GM12878 (cell line): ENCODE results near the gene TDRD10. TPM values are rescaled to one million over a fixed set of nuclear protein-coding genes. Genes with fewer than 3 reads are reported as not detected.

Experiments used
- ATAC-seq: fragments of 200-7000 bp; cut with Tn5 transposase; 3 replicates; pipeline ENCODE4 v1.9.1; 2020; ENCODE audit warnings: mild to moderate bottlenecking, moderate library complexity
- BruUV-seq: library from RNA; stranded (reverse); fragments of 400-500 nt; replicated peaks from 2 replicates; lab custom pipeline; 2021; lab: Mats Ljungman, UMichigan
- CTCF ChIA-PET: fragments of 300-600 bp; sonication (Branson Sonifier 250); formaldehyde crosslinking; extraction: SDS; loops from one replicate; lab custom pipeline; 2021; ENCODE audit warnings: inconsistent platforms; lab: Yijun Ruan, JAX
- POLR2A ChIA-PET: fragments of 350-600 bp; formaldehyde crosslinking; extraction: SDS; loops from one replicate; lab custom pipeline; 2021; ENCODE audit warnings: inconsistent platforms; lab: Charles Lee
- RAD21 ChIA-PET: fragments of 300-600 bp; sonication (Branson Sonifier 250); formaldehyde crosslinking; loops from one replicate; lab custom pipeline; 2023; ENCODE audit warnings: antibody characterized with exemption; ENCODE audit not compliant: unreplicated experiment; lab: Charles Lee
- SMC1A ChIA-PET: fragments of 300-600 bp; sonication (Branson Sonifier 250); formaldehyde crosslinking; loops from one replicate; lab custom pipeline; 2023; ENCODE audit not compliant: unreplicated experiment, uncharacterized antibody; lab: Charles Lee
- DNase-seq: peaks from one replicate; pipeline ENCODE4 v3.0.0-alpha.2; 2011; ENCODE audit warnings: low read depth, low spot score
- FAIRE-seq: peaks from 3 replicates; lab custom pipeline; 2011; peaks lifted over from hg19 to GRCh38; lab: Jason Lieb, UNC
- H2AFZ ChIP-seq: 2 replicates; pipeline ENCODE4 v1.6.0; 2011; ENCODE audit warnings: low read depth, low read length, control low read depth; ENCODE audit not compliant: control insufficient read depth
- H3K27ac ChIP-seq: 2 replicates; pipeline ENCODE4 v1.5.1; 2011; ENCODE audit warnings: control low read depth; ENCODE audit not compliant: control insufficient read depth, insufficient read depth
- H3K27me3 ChIP-seq, 2 experiments: replicated peaks in 1 of 2; 2 replicates each; pipeline versions ENCODE4 v1.6.0 to v1.6.1; 2011; ENCODE audit warnings: low read length in 1 of 2; ENCODE audit not compliant: control insufficient read depth in 2 of 2, insufficient read depth in 2 of 2
- H3K36me3 ChIP-seq, 2 experiments: 2 replicates each; pipeline ENCODE4 v1.5.1; 2011; ENCODE audit warnings: low read length in 1 of 2; ENCODE audit not compliant: control insufficient read depth in 2 of 2, insufficient read depth in 2 of 2
- H3K4me1 ChIP-seq: 2 replicates; pipeline ENCODE4 v1.6.1; 2011; ENCODE audit warnings: mild to moderate bottlenecking, low read length, moderate library complexity, mixed read lengths; ENCODE audit not compliant: control insufficient read depth, insufficient read depth
- H3K4me2 ChIP-seq: 2 replicates; pipeline ENCODE4 v1.6.0; 2011; ENCODE audit warnings: control low read depth; ENCODE audit not compliant: control insufficient read depth, insufficient read depth
- H3K4me3 ChIP-seq: fragments of 200-600 bp; sonication (generic); 2 replicates; pipeline ENCODE4 v1.5.1; 2016
- H3K79me2 ChIP-seq: 2 replicates; pipeline ENCODE4 v1.6.0; 2011; ENCODE audit warnings: low read length; ENCODE audit not compliant: control insufficient read depth, insufficient read depth
- H3K9ac ChIP-seq: 2 replicates; pipeline ENCODE4 v1.8.0; 2011; ENCODE audit warnings: low read length, control low read depth, mixed read lengths; ENCODE audit not compliant: control insufficient read depth, insufficient read depth
- H3K9me3 ChIP-seq: replicated peaks from 3 replicates; pipeline ENCODE4 v1.5.1; 2011; ENCODE audit warnings: mild to moderate bottlenecking, low read length; ENCODE audit not compliant: control insufficient read depth, insufficient read depth
- H4K20me1 ChIP-seq: 2 replicates; pipeline ENCODE4 v1.6.0; 2011; ENCODE audit not compliant: control insufficient read depth, insufficient read depth
- BHLHE40 ChIP-seq, 2 experiments: fragments of 450-650 bp in 1 of 2; IDR thresholded peaks; 2 replicates each; pipeline ENCODE4 v1.6.1; 2011 to 2017; ENCODE audit warnings: low read depth in 2 of 2, borderline replicate concordance in 1 of 2, improper control_type of control experiment in 1 of 2, low read length in 1 of 2, mild to moderate bottlenecking in 1 of 2
- E2F4 ChIP-seq: IDR thresholded peaks from 2 replicates; pipeline ENCODE4 v1.6.1; 2012; ENCODE audit warnings: low read depth, low read length, improper control_type of control experiment
- FOS ChIP-seq: IDR thresholded peaks from 3 replicates; pipeline ENCODE4 v1.6.1; 2011; ENCODE audit warnings: borderline replicate concordance; ENCODE audit not compliant: insufficient read length; ENCODE audit errors: extremely low read depth
- RUNX3 ChIP-seq: IDR thresholded peaks from 2 replicates; pipeline ENCODE4 v1.6.1; 2012; ENCODE audit warnings: low read length, inconsistent platforms
- SPI1 ChIP-seq: IDR thresholded peaks from 2 replicates; pipeline ENCODE4 v1.6.1; 2011; ENCODE audit warnings: low read depth, mild to moderate bottlenecking, low read length, moderate library complexity, borderline replicate concordance; ENCODE audit not compliant: insufficient read depth
- SUZ12 ChIP-seq: fragments of 200-600 bp; sonication (generic); IDR thresholded peaks from one replicate; pipeline ENCODE4 v1.6.1; 2018; ENCODE audit warnings: antibody characterized with exemption, mild to moderate bottlenecking; ENCODE audit not compliant: unreplicated experiment
- YY1 ChIP-seq: IDR thresholded peaks from 2 replicates; pipeline ENCODE4 v1.6.1; 2011; ENCODE audit warnings: low read depth, mild to moderate bottlenecking, low read length
- WGBS: methylation state at CpG from one replicate; pipeline ENCODE4 v1.1.6; 2016; ENCODE audit warnings: low lambda C conversion rate; ENCODE audit not compliant: insufficient replicate concordance, insufficient coverage; ENCODE audit errors: missing lambda C conversion rate; 5-methylcytosine and 5-hydroxymethylcytosine counted together
- in situ Hi-C: fragments of 300-500 bp; cut with MboI; formaldehyde crosslinking; loops from 9 replicates; pipeline ENCODE4 v1.14.3; 2018; ENCODE audit warnings: mixed read lengths
- intact Hi-C: fragments of 100-400 bp; cut with micrococcal nuclease; formaldehyde crosslinking; loops from one replicate; pipeline ENCODE4 v1.14.2; 2022; ENCODE audit not compliant: unreplicated experiment
- polyA plus RNA-seq, 11 experiments: library from polyadenylated mRNA; depleted of rRNA in 4 of 11; unstranded in 6 of 11; stranded (reverse) in 5 of 11; fragments of >200 nt; fragmentation: Nextera tagmentation in 4 of 11; fragmentation: Illumina TruSeq in 1 of 11; extraction: Ambion mirVana in 4 of 11; extraction: Trizol in 1 of 11; gene quantifications; 1 replicate in 1 of 11; 2 replicates in 10 of 11; pipeline versions ENCODE4 v1.2.1 to v1.2.3, GENCODE V29; 2011 to 2016; ENCODE audit warnings: inconsistent platforms in 2 of 11, missing spikeins in 2 of 11, low read depth in 1 of 11
- total RNA-seq, 4 experiments: library from RNA; depleted of rRNA in 3 of 4; stranded (reverse); fragments of >200 nt in 3 of 4; fragmentation: Illumina TruSeq in 1 of 4; extraction: Trizol in 1 of 4; gene quantifications; 2 replicates each; pipeline versions ENCODE4 v1.2.1 to v1.2.3, GENCODE V29; 2013 to 2021
- TF ChIP-seq, protein P1 (sequence below): fragments of 450-650 bp; formaldehyde crosslinking; IDR thresholded peaks from 2 replicates; pipeline ENCODE4 v1.4.0; 2022; ENCODE audit warnings: mild to moderate bottlenecking, moderate library complexity
- TF ChIP-seq, protein P2 (sequence below): fragments of 450-650 bp; IDR thresholded peaks from 2 replicates; pipeline ENCODE4 v1.6.1; 2016; ENCODE audit warnings: mild to moderate bottlenecking

The TDRD10 gene
- total and polyA plus RNA-seq, 10 of the 15 experiments (the other 5 are each of a cell fraction or from before 2014, with no cell fraction given) = not detected

DNA sequence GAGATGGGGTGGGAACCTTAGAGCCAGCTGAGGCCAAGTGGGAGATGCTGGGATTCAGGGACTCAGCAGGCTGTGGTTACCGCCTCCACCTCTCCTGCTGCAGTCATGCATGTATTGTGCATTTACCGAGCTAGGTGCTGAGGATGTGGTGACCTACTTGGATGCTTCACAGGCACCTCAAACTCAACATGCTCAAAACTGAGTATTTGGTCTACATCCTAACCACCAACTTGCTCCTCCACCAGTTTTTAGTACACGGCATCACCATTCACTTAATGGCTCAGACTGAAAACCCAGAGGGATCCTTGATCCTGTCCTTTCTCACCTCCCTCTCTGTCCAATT lies 71.1 kb downstream of the TDRD10 start (continued):
- TF ChIP-seq E2F4 (no peak), RUNX3 (no peak), SUZ12 (no peak), YY1 (no peak), FOS (no peak)
- TF ChIP-seq, protein P1, sequence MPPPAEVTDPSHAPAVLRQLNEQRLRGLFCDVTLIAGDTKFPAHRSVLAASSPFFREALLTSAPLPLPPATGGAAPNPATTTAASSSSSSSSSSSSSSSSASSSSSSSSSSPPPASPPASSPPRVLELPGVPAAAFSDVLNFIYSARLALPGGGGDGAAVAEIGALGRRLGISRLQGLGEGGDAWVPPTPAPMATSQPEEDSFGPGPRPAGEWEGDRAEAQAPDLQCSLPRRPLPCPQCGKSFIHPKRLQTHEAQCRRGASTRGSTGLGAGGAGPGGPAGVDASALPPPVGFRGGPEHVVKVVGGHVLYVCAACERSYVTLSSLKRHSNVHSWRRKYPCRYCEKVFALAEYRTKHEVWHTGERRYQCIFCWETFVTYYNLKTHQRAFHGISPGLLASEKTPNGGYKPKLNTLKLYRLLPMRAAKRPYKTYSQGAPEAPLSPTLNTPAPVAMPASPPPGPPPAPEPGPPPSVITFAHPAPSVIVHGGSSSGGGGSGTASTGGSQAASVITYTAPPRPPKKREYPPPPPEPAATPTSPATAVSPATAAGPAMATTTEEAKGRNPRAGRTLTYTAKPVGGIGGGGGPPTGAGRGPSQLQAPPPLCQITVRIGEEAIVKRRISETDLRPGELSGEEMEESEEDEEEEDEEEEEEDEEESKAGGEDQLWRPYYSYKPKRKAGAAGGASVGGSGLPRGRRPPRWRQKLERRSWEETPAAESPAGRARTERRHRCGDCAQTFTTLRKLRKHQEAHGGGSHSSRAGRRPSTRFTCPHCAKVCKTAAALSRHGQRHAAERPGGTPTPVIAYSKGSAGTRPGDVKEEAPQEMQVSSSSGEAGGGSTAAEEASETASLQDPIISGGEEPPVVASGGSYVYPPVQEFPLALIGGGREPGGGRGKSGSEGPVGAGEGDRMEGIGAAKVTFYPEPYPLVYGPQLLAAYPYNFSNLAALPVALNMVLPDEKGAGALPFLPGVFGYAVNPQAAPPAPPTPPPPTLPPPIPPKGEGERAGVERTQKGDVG (CRISPR knock-in tag) = no peak
- TF ChIP-seq, protein P2, sequence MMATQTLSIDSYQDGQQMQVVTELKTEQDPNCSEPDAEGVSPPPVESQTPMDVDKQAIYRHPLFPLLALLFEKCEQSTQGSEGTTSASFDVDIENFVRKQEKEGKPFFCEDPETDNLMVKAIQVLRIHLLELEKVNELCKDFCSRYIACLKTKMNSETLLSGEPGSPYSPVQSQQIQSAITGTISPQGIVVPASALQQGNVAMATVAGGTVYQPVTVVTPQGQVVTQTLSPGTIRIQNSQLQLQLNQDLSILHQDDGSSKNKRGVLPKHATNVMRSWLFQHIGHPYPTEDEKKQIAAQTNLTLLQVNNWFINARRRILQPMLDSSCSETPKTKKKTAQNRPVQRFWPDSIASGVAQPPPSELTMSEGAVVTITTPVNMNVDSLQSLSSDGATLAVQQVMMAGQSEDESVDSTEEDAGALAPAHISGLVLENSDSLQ = no peak

- Histone ChIP-seq H4K20me1 (no peaks in the 10 kb centered on the region), H3K9me3 (no peaks in the 10 kb centered on the region), H3K4me1 (no peaks in the 10 kb centered on the region), H3K27me3 (no peaks in the 10 kb centered on the region), H3K27ac (no peak overlapping the region), H2AFZ (no peak overlapping the region), H3K4me3 (no peak overlapping the region), H3K4me2 (no peak overlapping the region), H3K79me2 (no peaks in the 10 kb centered on the region), H3K9ac (no peak overlapping the region), H3K36me3 (peaks cover 3 to 7% of the 10 kb centered on the region in 2 experiments; a peak in 3 of 4 replicates)
- intact Hi-C loops (no loop called here), in situ Hi-C loops (no loop called here)
- TF ChIP-seq SPI1 = no peak
- peak; percentile 53 to 58; a peak in 1 of 4 replicates for TF ChIP-seq BHLHE40 (IDR thresholded peaks at IDR 0.05; ENCODE audit: borderline replicate concordance in 1 of 2, low read depth in 2 of 2, low read length in 1 of 2)
- peak; percentile 34 for ATAC-seq
- SMC1A ChIA-PET = interaction anchor here (1.2 to 2.3 kb wide), 2 partner anchors 15 to 93 kb away, joined by 3 to 8 read pairs; no protein-coding TSS in a partner anchor
- DNase-seq = no peak
- no TSS peak for BruUV-seq
- peak; percentile 70 for FAIRE-seq
- POLR2A ChIA-PET = no interaction called here
- WGBS = under 1% methylated on average over 7 of the region's 7 CpGs
- CTCF ChIA-PET = interaction anchor here (0.6 to 2.1 kb wide), 3 partner anchors 15 to 96 kb away, joined by 3 to 5 read pairs (median 4); no protein-coding TSS in a partner anchor
- RAD21 ChIA-PET = no interaction called here
Observed at GRCh38 chr1:154574716-154575115, 72.7 kb downstream of the TDRD10 start.
